HG02870 (cell line): ENCODE results near the gene FAM50A.

Experiments
- ATAC-seq: cut with Tn5 transposase; IDR thresholded peaks from one replicate; pipeline ENCODE4 v1.9.1; 2021; ENCODE audit warnings: mild to moderate bottlenecking, moderate library complexity; ENCODE audit not compliant: unreplicated experiment

The FAM50A gene

DNA sequence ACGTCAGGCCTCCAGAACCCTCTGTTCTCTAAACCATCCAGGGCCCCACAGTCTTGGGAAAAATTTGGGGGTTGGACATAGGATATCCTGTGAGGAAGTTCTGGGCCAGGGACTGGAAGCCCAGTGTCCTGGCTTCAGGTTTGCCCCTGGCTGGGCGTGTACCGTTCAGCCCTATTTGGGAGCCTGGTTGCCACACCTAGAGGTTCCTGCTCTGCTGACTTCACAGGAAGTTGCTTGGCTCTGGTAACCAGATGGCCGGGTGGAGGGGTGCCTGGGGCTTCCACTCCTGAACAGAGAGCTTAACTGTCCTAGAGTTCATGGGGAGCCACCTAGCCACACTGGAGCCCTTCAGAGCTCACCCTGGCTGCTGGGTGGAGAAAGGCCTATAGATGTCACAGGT, 31.5 kb upstream of the FAM50A start:
- ATAC-seq, result no peak

DNA sequence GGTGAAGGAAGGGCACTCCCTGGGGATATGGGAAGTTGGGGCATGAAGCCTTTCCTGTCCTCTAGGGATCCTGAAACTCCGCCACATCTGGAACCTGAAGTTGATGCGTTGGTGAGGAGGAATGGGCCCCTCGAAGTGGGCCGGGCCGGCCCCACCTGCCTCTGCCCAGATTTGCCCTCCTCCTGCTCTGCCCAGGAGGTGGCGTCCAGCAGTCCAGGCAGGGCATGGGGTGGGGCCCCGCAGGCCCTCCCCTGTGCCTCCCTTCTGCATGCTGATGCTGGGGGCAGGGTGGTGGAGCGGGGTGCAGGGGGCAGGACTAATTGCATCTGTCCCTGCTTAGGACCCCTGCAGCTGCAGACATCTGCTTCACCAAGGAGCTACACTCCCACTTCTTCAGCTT, 30.8 kb upstream of the FAM50A start:
- no peak for ATAC-seq

DNA sequence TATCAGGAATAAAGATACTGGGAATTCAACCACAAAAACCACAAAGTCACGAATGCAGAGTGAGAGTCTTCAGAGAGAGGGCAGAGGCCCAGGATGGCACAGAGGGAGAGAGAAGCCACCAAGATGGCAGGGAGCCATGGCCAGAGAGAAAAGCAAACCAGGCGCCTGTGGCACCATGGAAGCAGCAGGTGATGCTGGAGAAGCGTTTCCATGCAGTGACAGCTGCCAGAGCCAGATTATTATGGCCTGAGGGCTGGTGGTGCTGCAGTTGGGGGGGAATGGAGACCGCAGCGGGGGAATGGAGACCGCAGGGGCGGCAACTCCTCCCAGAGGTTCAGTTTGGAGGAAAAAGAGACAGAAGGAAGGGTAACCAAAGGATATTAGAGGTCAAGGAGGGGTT, 26.8 kb upstream of the FAM50A start:
- no peak for ATAC-seq

DNA sequence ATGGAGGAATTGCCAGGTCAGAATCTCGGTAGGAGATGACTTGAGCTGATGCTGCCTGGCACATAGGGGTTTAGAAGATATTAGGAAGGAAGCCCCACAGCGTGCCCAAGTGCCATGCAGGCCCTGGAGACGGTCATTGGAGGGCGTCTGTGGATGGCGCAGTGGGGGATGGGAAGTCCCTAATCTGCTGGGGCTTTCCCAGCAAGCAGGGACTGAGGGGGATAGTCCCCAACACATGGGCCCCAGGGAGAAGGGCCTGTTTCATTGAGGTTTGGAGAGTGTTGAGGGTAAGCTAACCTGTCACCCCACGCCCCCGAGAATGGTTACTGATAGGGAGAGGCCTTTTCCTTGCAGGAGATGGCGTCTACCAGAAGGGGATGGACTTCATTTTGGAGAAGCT, 24.8 kb upstream of the FAM50A start:
- ATAC-seq, result no peak

DNA sequence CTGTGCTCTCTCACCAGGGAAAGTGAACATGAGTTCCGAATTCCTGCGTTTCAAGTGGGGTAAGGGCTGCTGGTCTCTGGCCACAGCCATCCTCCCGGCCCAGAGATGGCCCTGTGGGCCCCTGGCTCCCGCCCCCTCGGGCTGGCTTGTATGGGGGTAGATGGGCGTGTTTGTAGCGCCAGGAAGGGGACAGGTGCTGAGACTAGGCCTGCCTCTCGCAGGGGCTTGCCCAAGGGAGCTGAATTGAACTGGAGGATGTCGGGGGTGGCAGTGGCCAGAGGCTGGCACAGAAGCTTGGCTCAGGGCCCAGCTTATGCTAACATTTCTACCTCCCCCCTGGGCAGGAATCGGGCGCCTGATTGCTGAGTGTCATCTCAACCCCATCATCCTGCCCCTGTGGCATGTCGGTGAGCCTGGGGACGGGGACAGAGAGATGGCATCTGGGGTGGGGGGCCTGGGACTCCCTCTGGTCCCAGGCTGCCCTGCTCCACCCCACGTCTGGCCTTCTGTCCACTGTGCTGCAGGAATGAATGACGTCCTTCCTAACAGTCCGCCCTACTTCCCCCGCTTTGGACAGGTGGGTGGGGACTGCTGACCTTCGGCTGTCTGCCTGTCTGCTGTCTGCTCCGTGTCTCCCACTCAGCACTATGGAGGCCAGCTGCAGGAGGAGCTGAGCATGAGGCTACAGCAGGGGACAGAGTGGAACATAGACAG, 24.1 kb upstream of the FAM50A start:
- ATAC-seq, result no peak

DNA sequence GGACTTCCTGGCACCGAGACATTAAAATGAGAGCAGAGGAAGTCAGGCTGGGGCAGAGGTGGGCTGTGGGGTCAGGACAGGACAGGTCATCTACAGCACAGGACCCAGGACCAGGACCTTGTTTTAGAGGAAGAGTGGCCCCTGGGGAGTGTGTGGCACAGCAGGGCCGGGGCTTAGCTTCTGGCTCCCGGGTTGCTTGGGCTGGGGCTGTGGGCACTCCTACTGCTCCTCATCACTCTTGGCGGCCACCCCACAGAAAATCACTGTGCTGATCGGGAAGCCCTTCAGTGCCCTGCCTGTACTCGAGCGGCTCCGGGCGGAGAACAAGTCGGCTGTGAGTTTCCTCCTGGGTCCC, 23.6 kb upstream of the FAM50A start:
- no peak for ATAC-seq

DNA sequence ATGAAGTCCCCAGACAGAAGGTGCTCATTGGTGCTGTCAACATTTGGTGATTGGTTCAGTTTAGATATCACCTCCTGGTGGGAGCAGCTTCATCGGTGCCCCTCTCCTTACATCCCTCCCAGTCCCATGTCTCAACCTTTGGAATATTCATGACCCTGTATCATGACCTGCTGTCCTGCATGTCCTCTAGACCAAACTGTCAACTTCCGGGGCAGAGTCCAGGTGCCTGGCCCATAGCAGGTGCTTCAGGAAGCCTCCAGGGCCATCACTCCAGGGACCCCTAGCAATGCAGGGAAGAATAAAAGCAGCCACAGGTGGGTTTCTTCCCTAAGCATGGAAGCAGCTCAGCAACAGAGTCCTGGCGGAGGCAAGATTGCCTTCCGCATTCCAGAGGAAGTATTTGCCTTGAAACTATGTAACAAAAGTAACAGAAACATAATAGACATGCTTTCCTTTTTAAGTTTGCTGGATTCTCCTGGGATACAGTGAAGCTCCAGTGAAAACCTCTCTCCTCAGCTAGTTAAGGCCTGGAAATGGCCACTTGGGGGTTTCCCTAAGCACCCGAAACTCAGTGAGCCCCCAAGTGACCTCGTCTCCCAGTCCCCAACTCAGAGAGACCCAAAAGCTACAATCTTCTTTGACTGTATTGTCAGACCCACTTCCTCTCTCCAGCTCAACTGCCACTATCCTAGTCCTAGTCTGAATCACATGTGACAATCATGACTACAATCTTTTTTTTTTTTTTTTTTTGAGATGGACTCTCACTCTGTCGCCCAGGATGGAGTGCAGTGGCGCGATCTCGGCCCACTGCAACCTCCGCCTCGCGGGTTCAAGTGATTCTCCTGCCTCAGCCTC, 16.8 kb upstream of the FAM50A start:
- ATAC-seq, result no peak

DNA sequence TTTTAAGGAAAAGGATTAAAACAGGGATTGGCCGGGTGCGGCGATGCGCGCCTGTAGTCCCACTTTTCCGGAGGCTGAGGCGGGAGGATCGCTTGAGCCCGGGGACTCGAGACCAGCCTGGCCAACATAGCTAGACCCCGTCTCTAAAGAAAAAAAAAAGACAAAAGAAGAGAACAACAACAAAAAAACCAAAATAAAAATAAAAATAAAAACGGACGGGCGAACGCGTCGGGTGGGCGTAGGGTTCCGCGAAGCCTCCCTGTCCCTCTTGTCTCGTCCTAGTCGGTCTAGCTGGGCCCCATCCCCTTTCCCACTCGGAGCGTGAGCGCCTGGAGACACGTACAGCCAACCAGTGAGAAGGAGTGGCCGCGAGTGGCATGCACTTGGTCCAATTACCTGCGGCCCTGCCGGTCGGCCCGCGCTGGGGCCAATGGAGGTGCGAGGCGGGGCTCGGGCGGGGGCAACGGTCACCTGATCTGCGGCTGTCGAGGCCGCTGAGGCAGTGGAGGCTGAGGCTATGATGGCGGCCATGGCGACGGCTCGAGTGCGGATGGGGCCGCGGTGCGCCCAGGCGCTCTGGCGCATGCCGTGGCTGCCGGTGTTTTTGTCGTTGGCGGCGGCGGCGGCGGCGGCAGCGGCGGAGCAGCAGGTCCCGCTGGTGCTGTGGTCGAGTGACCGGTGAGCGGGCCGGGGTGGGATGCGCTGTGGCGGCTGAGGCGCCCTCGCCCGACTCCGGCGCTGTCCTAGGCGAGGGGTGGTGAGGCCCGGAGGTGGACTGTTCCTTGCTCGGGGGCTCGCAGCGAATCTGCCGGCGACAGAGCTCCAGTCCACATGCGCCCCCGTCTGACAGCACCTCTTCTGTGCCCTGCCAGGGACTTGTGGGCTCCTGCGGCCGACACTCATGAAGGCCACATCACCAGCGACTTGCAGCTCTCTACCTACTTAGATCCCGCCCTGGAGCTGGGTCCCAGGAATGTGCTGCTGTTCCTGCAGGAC, 15.5 kb upstream of the FAM50A start, which contains the start of gene ATP6AP1:
ATP6AP1 (plus strand) TSS at position 502 of the 996 bp plus-strand sequence; CDS start at position 518, 16 bp downstream.
- peak; percentile 95 for ATAC-seq

DNA sequence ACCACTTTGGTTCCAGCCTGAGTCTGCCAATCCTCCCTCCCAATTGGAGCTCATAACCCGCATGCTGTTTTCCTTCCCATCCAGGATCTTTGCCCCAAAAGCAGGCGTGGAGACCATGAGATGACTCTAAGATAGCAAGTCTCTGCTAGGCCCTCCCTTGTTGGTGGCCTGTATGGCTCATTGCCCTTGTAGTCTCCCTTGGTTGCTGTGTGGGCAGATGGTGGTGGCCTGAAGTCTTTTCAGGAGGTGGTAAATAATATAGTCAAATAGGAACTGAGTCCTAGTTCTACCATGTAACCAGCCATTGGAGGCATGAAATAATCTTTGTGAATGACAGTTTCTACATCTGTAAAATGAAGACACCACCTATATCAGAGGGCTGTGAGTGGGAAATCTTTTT, 14.2 kb upstream of the FAM50A start:
- no peak for ATAC-seq

DNA sequence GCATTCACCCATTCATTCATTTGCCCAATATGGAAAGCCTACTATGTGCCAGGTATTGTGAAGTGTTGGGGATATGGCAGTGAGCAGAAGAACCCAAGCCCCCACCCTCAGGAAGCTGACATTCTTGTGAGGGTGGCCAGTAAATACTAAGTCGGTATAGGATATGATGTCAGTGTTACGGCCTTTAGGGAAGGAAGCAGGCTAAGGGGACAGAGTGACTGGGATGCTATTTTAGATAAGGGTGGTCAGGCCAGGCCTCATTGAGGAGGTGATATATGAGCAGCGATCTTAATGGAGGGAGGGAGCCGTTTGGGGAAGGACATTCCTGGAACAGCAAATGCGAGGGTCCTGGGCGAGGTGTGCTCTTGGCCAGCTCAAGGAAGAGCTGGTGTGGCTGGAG, 13.5 kb upstream of the FAM50A start:
- ATAC-seq, result no peak

DNA sequence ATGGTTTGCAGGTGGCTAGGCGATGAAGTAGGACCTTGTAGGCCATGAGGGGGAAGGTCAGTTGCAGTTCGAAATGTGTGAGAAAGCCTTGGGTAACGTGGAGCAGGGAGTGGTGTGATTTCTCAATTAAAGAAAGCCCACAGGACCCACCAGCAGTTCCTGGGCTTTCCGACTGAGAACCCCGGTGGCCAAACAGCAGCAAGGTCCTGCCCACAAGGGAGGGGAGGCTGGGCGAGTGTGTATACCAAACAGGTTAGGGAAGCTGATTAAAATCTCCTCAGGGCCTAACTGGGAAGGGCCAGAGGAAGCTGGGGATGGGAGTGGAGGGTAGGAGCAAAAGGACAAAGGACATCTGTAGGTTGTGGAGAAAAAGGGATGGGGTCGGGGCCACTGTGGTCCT, 13.0 kb upstream of the FAM50A start:
- no peak for ATAC-seq

DNA sequence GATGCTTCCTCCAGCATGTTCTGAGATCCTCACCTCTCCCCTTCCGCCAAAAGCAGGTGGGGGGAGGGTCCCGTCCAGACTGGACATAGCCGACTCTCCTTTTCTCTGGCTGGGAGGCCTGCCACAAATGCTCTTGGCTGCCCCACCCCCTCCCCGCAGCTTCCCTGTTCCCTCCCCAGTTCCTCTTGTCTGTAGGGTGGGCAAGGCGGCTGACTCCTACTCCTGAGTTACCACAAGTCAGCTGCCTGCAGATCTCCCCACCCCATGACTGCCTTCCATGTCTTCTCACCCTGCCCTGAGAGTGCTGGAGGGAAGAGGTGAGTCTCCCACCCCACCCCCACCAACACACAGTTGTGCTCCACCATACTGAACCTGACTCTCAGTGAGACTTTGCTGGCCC, 12.6 kb upstream of the FAM50A start:
- ATAC-seq, result no peak

DNA sequence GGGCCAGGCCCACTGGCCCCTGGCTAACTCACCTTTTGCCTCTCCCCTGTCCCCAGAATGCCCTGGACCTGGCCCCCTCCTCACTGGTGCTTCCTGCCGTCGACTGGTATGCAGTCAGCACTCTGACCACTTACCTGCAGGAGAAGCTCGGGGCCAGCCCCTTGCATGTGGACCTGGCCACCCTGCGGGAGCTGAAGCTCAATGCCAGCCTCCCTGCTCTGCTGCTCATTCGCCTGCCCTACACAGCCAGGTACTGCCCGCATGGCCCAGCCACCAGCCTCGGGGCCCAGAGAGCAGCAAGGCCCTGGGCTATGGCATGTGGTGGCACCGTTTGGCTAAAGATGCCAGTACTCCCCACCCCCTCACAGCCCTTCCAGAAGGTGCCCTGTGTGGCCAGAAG, 11.7 kb upstream of the FAM50A start:
- ATAC-seq, result no peak

DNA sequence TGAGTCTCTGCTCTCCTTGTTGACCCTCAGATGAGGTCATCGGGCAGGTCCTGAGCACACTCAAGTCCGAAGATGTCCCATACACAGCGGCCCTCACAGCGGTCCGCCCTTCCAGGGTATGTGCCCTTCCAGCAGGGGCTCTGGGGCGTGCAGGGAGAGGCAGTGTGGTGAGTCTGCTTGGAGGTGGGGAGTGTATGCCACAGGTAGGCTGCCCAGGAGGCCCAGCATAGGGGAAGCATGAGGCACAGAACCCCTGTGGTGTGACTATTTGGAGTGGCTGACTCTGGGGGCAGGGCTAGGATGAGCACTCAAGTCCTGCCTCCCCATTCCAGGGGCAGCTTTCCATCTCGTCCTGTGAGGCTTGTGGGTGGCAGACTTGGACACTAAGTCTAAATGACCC, 10.3 kb upstream of the FAM50A start:
- ATAC-seq, result no peak

DNA sequence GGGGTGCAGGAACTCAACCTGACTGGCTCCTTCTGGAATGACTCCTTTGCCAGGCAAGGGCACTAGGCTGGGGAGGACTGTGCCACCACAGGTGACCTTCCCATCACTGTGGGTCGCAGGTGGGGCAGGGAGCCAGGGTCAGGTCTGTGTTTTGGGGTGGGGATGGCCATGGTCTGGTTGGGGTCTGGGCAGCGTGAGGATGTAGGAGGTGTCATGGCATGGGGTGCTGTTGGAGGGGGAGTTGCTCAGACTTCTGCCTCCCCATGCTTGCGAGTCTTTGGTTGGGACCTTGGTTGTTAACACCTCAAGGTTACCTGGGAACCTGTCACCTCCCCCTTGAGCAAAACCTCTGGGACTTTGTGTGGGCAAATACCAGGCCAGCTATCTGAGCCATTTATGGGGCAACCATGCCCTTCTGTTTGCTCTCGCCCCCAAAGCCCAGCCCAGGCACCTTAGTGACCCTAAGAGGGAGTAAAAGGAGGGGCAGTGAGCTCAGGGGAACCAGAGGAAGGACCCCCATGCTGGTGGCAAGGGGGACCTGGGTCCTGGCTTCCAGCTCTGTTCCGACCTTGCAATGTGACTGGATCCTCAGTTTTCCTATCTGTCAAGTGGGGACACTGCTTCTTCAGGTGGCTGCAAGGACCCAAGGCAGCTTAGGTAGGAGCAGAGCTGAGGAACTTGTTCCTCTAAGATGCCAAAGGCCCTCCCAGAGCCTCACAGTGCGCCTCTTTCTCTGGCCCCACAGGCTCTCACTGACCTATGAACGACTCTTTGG, 9.4 kb upstream of the FAM50A start:
- ATAC-seq, result no peak

DNA sequence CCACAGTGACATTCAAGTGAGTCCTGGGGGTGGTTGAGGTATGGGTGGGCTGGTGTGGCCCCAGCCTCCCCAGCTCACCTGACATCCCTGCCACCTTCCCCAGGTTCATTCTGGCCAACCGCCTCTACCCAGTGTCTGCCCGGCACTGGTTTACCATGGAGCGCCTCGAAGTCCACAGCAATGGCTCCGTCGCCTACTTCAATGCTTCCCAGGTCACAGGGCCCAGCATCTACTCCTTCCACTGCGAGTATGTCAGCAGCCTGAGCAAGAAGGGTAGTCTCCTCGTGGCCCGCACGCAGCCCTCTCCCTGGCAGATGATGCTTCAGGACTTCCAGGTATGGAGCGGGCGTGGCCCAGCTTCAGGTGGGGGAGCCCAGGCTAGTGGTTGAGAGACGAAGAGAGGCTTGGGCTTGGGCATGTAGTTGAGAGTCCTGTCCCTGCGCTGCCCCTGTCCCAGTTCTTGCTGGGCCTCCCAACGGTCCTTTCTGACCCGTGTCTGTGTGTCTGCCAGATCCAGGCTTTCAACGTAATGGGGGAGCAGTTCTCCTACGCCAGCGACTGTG, 8.7 kb upstream of the FAM50A start:
- no peak for ATAC-seq

DNA sequence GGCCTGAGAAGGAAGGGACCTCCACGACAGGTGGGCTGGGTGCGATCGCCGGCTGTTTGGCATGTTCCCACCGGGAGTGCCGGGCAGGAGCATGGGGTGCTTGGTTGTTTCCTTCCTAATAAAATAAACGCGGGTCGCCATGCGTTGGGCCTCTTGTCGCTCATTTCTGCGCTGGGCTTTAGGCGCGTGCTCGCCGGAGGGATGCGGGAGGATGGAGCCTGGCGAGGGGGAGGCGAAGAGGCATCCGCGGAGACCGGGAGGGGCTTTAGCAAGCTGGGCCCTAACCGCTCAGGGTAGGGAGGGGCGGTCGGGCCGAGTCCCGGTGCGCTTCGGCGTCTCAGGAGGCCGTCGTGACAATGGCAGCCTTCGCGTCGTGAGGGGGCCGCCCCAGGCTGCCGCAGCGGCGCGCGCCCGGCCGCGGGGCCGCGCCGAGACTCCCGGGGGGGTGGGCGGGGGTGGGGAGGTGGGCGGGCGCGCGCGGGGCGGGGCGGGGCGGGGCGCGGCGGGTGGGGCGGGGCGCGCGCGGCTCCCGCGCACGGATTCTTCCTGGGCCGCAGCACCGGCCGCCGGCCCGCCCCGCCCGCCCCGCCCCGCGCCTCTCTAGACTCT, 7.5 kb upstream of the FAM50A start:
- ATAC-seq, result no peak

DNA sequence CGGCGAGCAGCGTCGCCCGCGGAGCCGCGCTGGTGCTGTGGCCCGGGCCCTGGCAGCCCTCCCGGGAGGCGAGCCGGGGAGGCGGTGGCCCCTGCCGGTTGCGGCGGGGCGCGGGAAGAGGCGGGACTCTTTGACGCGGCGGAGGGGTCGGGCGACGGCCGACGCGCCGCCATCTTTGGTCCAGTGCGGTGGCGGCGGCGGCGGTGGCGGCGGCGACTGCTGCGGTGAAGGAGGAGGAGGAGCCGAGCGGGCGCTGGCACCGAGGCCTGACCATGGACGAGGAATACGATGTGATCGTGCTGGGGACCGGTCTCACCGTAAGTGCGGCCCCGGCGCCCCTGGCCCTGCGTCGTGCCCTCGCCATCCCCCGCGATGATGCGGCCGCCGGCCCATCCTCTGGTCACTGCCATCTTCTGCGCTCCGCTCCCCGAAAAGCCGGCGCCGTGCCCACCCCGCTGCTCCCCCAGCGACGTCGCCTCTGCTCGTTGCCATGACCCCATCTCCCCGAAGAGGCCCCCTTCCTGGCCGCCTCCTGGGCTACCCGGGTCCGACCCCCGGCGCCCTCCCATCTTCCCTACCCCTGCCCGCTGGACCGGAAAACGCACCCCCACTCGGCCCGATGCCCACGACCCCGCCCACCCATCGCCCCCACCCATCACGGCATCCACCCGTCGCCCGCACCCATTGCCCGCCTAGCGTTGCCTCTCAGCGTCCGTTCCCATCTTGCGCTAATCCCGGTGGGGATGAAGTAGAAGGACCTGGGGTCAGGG, 6.8 kb upstream of the FAM50A start, which contains the start of gene GDI1:
GDI1 (plus strand) TSS at position 172 of the 770 bp plus-strand sequence; CDS start at position 273, 101 bp downstream.
- ATAC-seq, result no peak
